Omental fat pad (tissue), 4 donors: ENCODE data around the gene PLN. TPM values are rescaled to one million over a fixed set of nuclear protein-coding genes. Genes with fewer than 3 reads are reported as not detected.

ENCODE experiments used
- ATAC-seq: fragments of 150-250 bp; one replicate; pipeline ENCODE4 v1.9.1; 2016; ENCODE audit warnings: mild to moderate bottlenecking, moderate library complexity; ENCODE audit not compliant: low FRiP score
- DNase-seq: peaks from one replicate; pipeline ENCODE4 v3.0.0-alpha.2; 2019; ENCODE audit warnings: low spot score
- total RNA-seq, 4 donors: library from RNA; depleted of rRNA; stranded (reverse); fragments of >200 nt; gene quantifications; one replicate each; pipeline ENCODE4 v1.1.0, GENCODE V29; 2016
- TF ChIP-seq, protein P1 (sequence below), 3 donors: fragments of 450-650 bp; IDR thresholded peaks; one replicate each; pipeline ENCODE4 v1.5.1; 2016 to 2017; ENCODE audit warnings: antibody characterized with exemption in 3 of 3, mild to moderate bottlenecking in 3 of 3, moderate library complexity in 2 of 3

The PLN gene
- total RNA-seq, 4 donors from 2014 or later: 3.4 to 41.0 (median 3.8) TPM

DNA sequence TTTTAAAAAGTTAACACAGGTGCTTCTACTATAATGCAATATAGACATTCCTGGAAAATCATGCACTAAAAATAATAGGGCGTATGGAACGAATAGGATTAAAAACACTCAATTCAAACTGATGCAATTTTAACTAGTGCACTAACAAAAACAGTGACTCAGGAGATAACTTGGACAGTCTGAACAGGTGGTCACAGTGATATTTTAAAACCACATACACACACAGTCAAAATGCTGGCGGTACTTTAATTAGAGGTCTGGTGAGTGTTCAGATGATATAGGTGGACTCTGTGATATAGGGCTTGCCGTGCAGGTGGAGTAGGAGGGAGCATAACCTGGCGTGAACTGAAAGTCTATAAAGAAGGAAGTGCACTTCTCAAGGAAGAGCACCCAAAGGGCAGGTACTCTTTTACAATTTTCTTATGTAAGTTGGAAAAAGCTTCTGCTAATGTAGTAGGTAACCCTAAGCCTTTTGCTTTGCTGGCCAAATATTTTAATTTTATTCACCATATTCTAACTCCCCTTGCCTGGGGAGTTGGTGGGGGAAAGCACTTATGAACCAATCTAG lies 41.9 kb upstream of the PLN start:
- TF ChIP-seq, protein P1, sequence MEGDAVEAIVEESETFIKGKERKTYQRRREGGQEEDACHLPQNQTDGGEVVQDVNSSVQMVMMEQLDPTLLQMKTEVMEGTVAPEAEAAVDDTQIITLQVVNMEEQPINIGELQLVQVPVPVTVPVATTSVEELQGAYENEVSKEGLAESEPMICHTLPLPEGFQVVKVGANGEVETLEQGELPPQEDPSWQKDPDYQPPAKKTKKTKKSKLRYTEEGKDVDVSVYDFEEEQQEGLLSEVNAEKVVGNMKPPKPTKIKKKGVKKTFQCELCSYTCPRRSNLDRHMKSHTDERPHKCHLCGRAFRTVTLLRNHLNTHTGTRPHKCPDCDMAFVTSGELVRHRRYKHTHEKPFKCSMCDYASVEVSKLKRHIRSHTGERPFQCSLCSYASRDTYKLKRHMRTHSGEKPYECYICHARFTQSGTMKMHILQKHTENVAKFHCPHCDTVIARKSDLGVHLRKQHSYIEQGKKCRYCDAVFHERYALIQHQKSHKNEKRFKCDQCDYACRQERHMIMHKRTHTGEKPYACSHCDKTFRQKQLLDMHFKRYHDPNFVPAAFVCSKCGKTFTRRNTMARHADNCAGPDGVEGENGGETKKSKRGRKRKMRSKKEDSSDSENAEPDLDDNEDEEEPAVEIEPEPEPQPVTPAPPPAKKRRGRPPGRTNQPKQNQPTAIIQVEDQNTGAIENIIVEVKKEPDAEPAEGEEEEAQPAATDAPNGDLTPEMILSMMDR (IDR thresholded peaks at IDR 0.05): no peak
- DNase-seq (no peak), ATAC-seq (no peak)

DNA sequence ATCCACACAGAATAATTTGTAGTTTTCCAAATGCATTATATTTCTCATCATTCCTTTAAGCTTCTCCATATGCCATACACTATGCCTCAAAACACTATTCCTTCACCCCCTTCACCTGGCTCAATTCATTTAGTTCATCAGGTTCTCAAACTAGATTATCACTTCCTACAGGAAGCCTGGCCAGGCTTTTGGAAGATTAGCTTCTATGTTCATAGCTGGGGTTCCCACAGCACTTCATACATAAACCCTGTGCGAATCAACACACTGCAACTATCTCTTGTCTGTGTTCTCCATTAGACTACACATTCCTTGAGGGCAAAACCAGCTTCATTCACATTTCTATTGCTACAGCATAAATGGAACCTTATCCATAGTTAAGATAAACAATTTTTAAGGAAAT lies 40.5 kb upstream of the PLN start:
- DNase-seq: no peak
- ATAC-seq: no peak
- TF ChIP-seq, protein P1 (IDR thresholded peaks at IDR 0.05): no peak

DNA sequence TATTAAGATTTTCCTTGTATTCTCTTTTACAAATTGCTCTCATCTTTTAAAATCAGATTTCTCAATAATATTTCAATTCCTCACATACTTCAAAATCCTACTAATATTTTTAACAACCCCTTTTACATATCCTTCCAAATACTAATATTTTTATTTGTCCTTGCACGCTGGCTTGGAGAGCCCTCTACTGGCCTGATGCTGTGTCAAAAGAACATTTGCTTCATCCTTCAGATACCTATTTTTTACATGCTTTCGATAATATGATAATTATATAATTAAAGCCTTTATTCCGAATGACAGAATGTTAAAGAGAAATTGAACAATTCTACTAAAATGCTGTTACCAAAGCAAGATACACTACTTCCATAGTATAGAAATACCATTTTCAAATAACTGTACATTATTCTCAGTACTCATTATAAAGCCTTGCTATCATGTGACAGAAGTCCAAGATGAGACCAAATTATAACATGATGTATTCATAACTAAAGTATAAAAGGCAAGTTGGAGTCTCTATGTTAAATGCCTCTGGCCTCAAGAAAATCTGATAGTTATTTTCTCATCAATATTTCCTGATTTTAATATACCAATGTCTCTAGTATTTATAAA lies 39.0 kb upstream of the PLN start:
- no peak for DNase-seq
- no peak for ATAC-seq
- TF ChIP-seq, protein P1 (IDR thresholded peaks at IDR 0.05): no peak

DNA sequence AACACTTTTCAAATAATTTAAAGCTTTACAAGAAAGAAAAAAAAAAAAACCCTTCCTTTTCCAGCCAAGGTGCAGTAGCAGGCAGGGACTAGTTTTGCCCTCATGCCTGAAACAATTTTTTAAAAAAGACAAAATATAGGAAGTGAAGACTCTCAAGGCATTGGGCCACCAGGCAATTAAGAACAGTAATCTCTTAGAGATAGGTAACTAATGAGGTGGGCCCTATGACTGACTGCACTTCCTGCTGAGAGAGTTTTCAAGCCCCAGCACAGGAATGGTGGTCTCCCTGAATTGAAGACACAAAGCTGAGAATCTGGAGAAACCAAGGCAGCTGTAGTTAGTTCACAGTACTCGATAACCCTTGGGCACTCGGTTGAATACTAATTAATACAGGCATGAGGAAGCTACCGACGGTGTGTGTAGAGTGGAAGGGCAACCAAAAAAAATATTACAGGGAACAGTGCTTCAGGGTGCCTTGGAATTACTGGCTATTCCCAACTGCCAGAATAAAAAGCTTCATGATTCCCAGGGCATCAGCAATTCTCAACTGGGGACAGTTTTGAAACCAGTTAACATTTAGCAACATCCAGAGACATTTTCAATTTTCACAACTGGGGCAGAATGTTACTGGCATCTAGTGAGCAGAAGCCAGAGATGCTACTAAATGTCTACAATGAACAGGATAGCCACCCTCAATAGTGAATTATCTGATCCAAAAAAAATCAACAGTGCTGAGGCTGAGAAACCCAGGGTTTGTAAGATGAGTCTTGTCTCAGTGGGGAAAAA lies 36.0 kb upstream of the PLN start:
- DNase-seq: no peak
- ATAC-seq: no peak
- TF ChIP-seq, protein P1 (IDR thresholded peaks at IDR 0.05): no peak

DNA sequence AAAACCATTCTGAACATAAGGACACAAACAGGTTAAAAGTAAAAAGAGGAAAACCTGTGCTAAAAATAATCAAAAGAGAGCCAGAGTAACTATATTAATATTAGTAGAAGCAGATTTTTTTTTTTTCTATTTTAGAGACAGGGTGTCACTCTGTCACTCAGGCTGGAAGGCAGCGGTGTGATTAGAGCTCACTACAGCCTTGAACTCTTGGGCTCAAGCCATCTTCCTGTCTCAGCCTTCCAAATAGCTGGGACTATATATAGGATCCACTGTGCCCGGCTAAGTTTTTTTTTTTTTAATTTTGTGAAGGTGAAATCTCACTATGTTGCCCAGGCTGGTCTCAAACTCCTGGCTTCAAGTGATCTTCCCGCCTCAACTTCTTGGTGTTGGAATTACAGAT lies 33.4 kb upstream of the PLN start:
- ATAC-seq: no peak
- TF ChIP-seq, protein P1 (IDR thresholded peaks at IDR 0.05): no peak
- DNase-seq: no peak

DNA sequence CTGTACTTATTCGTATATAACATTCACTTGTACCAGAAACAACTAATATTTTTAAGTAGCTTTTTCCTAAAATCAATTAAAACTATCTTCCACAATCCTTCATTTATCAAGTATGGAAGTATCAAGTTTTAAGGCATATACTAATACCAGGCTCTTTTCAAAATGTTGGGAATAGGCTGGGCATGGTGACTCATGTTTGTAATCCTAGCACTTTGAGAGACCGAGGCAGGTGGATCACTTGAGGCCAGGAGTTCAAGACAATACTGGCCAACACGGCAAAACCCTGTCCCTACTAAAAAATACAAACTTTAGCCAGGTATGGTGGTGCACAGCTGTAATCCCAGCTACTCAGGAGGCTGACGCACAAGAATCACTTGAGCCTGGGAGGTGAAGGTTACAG lies 25.7 kb upstream of the PLN start:
- DNase-seq (no peak), ATAC-seq (no peak)
- TF ChIP-seq, protein P1 (IDR thresholded peaks at IDR 0.05): no peak
